ENCODE results near the gene HEYL. TPM values are rescaled to one million over a fixed set of nuclear protein-coding genes. Genes with fewer than 3 reads are reported as not detected.

The HEYL gene
- total RNA-seq, 1 donor from 2014 or later, result 0.44 TPM

- no peak for ATAC-seq
Observed at GRCh38 chr1:39663559-39663958, 24.1 kb upstream of the HEYL start.

DNA sequence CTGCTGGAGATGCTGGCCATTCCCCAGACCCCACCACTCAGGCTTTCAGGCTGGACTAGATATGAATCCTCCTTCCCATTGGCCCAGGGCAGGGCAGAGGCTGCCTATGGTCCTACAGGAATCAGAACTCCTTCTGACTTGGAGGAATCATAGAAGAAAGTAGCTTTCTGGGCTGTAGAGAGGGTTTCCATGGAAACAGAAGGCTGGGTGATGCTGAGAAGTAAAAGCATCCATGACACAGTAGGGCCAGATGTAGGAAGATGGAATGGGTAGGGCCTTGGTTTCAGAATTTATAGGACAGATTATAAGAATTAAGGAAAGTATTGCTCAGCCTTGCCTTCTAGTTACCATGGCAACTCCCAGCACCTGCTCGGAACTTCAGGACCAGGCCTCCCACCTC, 23.4 kb upstream of the HEYL start:
- no peak for ATAC-seq

GRCh38 chr1:39659538-39659937, 20.1 kb upstream of the HEYL start:
- no peak for ATAC-seq

DNA sequence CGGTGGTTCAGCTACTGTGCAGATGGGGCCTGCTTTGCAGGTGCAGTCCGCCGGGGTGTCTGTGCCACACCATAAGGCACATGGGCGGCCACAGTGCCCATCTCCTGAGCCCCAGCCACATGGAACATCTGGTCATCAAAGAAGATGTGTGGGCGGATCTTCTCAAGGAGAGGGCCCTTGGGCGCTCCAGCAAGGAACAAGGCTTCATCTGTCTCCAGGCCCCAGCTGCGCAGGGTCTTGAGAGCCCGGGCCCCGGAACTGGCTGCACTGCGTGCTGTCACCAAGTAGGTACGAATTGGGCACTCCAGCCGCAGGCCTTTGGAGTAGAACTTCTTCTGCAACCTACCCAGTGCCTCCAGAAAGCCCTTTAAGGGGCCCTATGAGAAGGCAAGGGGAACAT, 19.7 kb upstream of the HEYL start:
- ATAC-seq, result no peak

GRCh38 chr1:39657923-39658485, 18.6 kb upstream of the HEYL start:
- ATAC-seq, result peak; percentile 61

- no peak for ATAC-seq
Observed at GRCh38 chr1:39657402-39657801, 18.0 kb upstream of the HEYL start.

- ATAC-seq, result no peak
Observed at GRCh38 chr1:39656391-39656790, 16.9 kb upstream of the HEYL start.

DNA sequence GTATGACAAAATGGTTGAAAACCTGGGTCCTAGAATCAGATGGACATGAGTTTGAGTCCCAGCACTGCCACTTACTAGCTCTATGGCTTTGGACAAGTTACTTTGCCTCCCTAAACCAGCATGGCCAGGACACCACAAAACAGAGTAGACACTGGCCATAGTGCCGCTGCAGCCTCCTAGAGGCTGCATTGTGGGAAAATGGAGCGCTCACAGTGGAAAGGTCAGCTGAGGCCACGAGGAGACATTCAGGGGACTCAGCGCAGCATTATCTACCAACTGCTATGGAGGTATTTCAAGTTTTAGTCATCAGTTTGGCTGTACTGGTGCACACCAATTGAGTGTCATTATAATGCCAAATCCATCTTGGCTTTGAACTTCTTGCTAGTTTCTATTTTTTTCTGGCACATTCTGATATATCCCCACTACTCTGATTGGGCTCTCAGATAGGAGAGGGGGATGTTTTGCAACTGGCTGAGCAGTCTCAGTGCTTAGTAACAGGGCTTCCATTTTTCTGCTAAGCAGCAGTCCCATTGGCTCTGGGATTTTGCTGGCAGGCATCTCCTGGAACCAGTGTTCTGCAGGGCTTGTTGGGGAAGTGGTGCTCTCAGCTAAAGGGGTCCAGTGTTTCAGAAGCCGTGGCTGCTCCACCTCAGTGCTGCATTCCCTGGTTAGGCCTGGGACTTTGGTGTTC, 16.3 kb upstream of the HEYL start:
- no peak for ATAC-seq

DNA sequence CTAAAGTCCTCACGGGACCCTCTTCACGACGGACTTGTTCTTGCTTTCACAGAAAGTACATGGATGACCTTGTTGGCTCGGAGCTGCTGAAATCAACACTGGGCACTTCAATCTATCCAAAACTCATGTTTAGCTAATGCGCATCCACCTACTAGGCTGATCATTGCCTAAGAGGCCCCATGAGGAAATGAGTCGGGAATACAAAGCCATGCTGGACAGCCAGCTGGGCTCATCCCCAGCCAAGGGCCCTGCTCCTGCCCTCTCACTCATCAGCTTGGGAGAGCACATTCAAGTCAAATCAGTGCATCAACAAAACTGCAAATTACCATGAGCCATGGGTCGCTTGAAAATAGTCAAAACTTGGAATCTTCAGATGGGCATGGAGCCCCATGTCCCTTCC, 14.8 kb upstream of the HEYL start:
- no peak for ATAC-seq

GRCh38 chr1:39653546-39654031, 14.1 kb upstream of the HEYL start:
- peak; percentile 68 for ATAC-seq

DNA sequence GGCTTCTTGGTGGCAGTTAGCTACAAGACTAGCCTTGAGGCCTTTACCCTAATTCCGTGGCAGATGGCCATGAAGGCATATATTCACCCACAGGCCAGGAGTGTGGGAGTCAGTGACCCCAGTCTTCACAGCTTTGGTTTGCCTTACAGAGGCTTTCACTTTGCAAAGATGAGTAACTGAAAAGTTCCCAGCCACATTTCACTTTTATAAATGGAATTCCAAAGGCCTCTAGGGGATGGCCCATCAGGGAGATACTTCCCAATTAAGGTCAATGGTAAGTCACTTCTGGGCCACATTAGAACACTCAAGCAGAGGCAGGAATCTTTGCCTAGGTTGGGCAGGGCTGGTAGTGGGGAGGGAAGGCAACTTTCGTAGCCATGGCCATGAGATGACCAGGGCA, 13.1 kb upstream of the HEYL start:
- ATAC-seq, result no peak

DNA sequence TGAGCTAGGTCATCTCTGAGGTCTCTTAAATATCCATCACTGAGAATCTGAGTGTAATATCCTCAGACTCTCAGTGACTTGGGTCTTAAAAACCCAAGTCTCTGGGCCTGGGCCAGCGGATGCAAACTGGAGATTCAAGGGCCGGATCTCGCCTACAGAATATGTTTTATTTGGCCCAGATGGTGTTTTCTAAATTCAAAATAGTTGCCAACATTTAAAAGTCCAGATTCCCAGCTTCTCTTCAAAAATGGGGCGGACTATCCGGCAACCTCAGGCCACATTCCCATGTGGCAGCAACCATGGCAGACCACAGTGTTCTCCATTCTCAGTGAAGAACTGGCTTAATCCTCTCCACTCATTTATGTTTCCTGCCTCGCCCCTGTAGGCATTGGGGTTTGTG, 12.7 kb upstream of the HEYL start:
- no peak for ATAC-seq

DNA sequence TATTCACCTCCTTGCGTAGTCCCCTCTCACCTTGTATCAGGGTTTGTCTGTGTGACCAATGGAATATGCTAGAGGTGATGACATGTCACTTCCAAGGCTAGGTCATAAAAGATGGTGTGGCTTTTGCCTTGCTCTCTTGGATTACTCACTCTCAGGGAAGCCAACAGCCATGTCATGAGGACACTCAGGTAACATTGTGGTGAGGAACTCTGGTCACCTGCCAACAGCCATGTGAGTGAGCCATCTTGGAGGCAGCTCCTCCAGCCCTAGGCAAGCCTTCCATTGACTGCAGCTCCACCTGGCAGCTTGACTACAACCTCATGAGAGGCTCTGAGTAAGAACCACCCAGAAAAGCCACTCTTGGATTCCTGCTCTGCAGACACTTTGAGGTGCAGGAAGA, 11.0 kb upstream of the HEYL start:
- peak; percentile 12 for ATAC-seq

- ATAC-seq, result no peak
Observed at GRCh38 chr1:39649636-39650185, 10.3 kb upstream of the HEYL start.

GRCh38 chr1:39648496-39648895, 9.1 kb upstream of the HEYL start:
- no peak for ATAC-seq

DNA sequence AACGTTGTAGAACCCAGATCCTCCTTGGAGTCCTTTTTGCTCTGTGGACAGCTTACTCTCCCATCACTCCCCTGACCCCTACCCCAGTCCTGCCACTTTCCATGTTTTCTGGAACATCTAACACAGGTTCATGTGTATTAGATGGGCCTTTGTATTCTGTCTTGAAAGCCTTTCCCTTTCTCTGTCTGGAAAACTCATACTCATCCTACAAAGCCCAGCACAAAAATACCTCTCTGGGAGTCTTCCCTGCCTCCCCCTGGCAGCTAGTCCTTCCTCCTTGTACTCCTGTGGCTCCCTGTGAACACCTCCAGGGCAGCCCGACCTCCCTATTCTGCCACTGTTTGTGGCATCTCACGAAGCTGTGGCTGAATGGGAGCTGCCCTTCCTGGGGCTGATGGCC, 7.8 kb upstream of the HEYL start:
- no peak for ATAC-seq

- peak; percentile 33 for ATAC-seq
Observed at GRCh38 chr1:39646232-39647081, 7.0 kb upstream of the HEYL start.

- no peak for ATAC-seq
Observed at GRCh38 chr1:39645411-39646043, 6.1 kb upstream of the HEYL start.

DNA sequence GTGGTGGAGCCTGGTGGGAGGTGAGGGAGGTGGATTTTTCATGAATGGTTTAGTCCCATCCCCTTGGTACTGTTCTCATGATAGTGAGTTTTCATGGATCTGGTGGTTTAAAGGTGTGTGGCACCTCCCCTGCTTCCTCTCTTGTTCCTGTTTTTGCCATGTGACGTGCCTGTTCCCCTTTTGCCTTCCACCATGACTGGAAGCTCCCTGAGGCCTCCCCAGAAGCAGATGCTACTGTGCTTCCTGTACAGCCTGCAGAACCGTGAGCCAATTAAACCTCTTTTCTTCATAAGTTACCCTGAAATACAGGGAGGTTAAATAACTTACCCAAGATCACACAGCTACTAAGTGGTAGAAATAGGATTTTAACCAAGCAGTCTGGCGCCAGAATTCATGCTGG, 4.3 kb upstream of the HEYL start:
- ATAC-seq, result no peak

DNA sequence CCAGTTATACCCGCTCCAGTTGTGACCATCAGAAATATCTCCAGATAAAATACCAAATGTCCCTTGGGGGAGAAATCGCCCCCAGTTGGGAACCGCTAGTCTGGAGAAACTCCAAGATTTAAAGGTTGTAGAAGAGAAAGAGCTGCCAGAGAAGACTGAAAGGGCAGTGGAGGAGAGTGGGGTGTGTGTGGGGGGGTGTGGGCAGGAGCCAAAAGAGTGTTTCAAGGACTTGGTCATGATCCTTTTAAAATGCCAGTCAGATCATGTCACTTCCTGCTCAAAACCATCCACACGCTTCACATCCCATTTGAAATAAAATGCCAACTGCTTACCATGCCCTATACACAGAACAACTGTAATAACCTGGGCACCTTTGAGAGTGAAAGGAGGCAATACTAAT, 3.4 kb upstream of the HEYL start:
- no peak for ATAC-seq

DNA sequence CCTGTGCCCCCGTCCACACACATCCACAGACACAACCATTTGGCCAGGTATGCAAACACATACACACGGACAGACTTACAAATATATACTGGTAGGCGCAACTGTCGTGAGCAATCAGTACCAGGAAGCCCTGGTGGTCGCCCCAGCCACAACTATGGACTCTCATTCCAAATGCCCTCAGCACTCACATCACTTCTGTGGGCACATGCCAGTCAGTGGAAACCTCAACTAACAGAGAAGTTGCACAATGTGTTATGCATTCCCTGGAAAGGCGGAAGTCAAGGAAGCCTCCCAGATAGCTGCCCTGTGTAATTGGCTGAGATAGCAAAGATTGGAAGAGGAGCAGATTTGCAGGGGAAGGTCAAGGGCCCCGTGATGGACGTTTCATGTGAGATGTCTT, 1.4 kb upstream of the HEYL start:
- no peak for ATAC-seq

DNA sequence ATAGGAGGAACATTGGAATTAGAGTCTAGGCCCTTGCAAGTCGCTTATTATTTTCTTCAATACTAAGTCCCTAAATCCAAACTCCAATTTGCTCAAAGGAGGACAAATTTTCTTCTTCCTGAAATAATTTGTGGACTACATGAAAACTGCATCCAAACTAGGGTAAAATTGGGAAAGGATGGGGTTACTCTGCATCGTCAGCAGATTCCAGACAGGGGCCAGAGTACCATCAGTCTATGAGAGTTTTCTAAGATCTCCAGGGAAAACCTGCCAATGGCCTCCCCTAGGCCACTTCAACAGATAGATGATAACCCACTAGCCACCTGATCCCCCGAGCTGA, 508 bp downstream of the HEYL start:
- ATAC-seq, result no peak

DNA sequence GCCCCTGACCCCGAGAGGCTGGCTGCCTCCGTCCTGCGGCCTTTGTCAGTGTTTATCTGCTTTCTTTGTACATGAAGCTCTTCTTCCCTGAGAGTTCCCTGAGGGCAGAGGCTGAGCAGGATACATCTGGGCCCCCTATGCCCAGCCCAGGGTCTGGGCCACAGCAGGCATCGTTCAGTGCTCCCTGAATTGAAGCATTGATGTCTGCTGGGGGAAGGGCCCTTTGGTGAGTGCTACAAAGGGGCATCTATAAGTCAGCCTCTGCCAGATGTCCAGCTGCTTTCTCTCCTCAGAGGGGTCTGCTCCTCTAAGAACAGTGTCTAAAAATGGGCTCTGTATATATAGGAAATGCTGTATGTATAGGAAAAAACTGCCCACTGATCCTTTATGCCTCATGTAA, 2.1 kb downstream of the HEYL start:
- ATAC-seq, result no peak

Data from esophagus mucosa (tissue), 1 donor.